Effector memory CD4-positive, alpha-beta T cell (primary cell): Measurements from ENCODE around the gene FBXL22.
A peak's percentile ranks its signal among the peaks of the same experiment; 100 is the strongest.
"Not testable (repeated sequence)": the region's sequence is repeated elsewhere in the genome, so short reads cannot be mapped to it uniquely, and the experiment has no call there.

Source experiments
- DNase-seq, 3 donors: peaks; one replicate each; pipeline ENCODE4 v3.0.0-alpha.2; 2020
- H3K27ac ChIP-seq: 2 replicates; pipeline ENCODE4 v1.7.0; 2013; ENCODE audit warnings: mild to moderate bottlenecking, low read length, moderate library complexity; ENCODE audit not compliant: insufficient read depth, poor library complexity, severe bottlenecking
- H3K27me3 ChIP-seq: replicated peaks from 2 replicates; pipeline ENCODE4 v1.7.0; 2013; ENCODE audit warnings: mild to moderate bottlenecking, low read length; ENCODE audit not compliant: insufficient read depth, control insufficient read depth, poor library complexity, severe bottlenecking
- H3K36me3 ChIP-seq: 2 replicates; pipeline ENCODE4 v1.7.0; 2013; ENCODE audit warnings: mild to moderate bottlenecking, low read length, moderate library complexity; ENCODE audit not compliant: control insufficient read depth, insufficient read depth
- H3K4me1 ChIP-seq: 2 replicates; pipeline ENCODE4 v1.7.0; 2013; ENCODE audit warnings: low read length, mild to moderate bottlenecking; ENCODE audit not compliant: control insufficient read depth, insufficient read depth, poor library complexity, severe bottlenecking
- H3K4me3 ChIP-seq: 2 replicates; pipeline ENCODE4 v1.7.0; 2013; ENCODE audit warnings: low read length, low read depth, mild to moderate bottlenecking; ENCODE audit not compliant: insufficient read depth, poor library complexity, severe bottlenecking
- H3K9me3 ChIP-seq: 2 replicates; pipeline ENCODE4 v1.7.0; 2013; ENCODE audit warnings: mild to moderate bottlenecking, low read length, moderate library complexity; ENCODE audit not compliant: control insufficient read depth

The FBXL22 gene

GRCh38 chr15:63610209-63610841 lies 13.1 kb downstream of the FBXL22 start:
- peak overlapping the region; percentile 53 for H3K27ac ChIP-seq
- H3K36me3 ChIP-seq: peaks cover 37% of the 10 kb centered on the region
- DNase-seq: peak; percentile 31 to 50 (median 49)
- H3K9me3 ChIP-seq: no peaks in the 10 kb centered on the region
- peaks cover 27% of the 10 kb centered on the region for H3K4me1 ChIP-seq
- H3K27me3 ChIP-seq: no peaks in the 10 kb centered on the region
- H3K4me3 ChIP-seq: no peak overlapping the region

GRCh38 chr15:63611177-63611576 lies 14.0 kb downstream of the FBXL22 start:
- H3K4me1 ChIP-seq: peaks cover 19% of the 10 kb centered on the region
- no peak overlapping the region for H3K4me3 ChIP-seq
- no peaks in the 10 kb centered on the region for H3K27me3 ChIP-seq
- no peak for DNase-seq
- peaks cover 43% of the 10 kb centered on the region for H3K36me3 ChIP-seq
- H3K27ac ChIP-seq: no peak overlapping the region
- no peaks in the 10 kb centered on the region for H3K9me3 ChIP-seq

DNA sequence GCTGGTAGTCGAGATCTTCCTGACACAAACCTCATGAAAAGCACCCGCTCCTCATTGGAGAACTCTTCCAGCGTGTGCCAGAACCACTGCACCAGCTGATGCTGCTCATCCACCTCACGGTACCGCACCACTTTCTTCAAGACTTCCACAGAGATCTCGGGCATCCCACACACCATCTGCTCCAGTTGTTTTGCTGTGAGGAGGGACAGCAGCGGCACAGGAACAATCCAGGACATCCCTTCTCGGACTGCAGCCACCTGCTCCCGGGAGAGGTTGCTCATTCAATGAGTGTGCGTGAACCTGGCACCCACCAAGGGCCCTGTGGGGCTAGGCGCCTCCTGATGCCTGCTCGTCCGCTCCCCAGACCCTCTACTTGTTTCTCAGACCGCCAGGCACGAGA lies 15.1 kb downstream of the FBXL22 start:
- Histone ChIP-seq H3K27me3 (no peaks in the 10 kb centered on the region), H3K27ac (no peak overlapping the region), H3K9me3 (no peaks in the 10 kb centered on the region), H3K4me3 (no peak overlapping the region), H3K36me3 (peaks cover 49% of the 10 kb centered on the region), H3K4me1 (peaks cover 14% of the 10 kb centered on the region)
- no peak for DNase-seq

DNA sequence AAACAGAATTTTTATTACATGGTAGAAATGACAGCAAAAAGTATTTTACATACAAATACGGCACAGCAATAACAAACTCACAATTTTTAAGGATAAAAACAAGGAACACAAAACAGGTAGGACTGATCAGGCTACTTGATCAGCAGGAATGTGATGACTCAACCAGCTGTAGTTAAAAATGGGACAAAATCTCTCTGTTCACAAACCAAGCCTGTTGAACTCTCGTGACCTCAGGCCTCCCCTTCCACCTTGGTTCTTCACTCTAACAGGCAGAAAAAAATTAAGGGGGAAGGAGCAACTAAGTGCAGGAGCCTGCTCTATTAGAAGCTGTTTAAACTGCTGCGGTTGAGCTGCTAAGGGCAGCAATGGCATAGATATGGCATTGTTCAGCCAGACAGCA lies 18.7 kb downstream of the FBXL22 start:
- no peaks in the 10 kb centered on the region for H3K9me3 ChIP-seq
- H3K27me3 ChIP-seq: no peaks in the 10 kb centered on the region
- no peak overlapping the region for H3K4me3 ChIP-seq
- peaks cover 5% of the 10 kb centered on the region for H3K4me1 ChIP-seq
- no peak for DNase-seq
- H3K36me3 ChIP-seq: peaks cover 29% of the 10 kb centered on the region
- H3K27ac ChIP-seq: no peak overlapping the region

GRCh38 chr15:63617147-63617546 lies 20.0 kb downstream of the FBXL22 start:
- not testable (repeated sequence) for H3K27ac ChIP-seq, H3K27me3 ChIP-seq, H3K4me3 ChIP-seq, H3K9me3 ChIP-seq, H3K4me1 ChIP-seq, DNase-seq
- peaks cover 26% of the 10 kb centered on the region for H3K36me3 ChIP-seq

GRCh38 chr15:63617627-63618026 lies 20.4 kb downstream of the FBXL22 start:
- H3K27ac ChIP-seq, H3K4me3 ChIP-seq, H3K27me3 ChIP-seq, H3K9me3 ChIP-seq, H3K4me1 ChIP-seq, DNase-seq: not testable (repeated sequence)
- H3K36me3 ChIP-seq: peaks cover 29% of the 10 kb centered on the region

- H3K4me3 ChIP-seq, H3K4me1 ChIP-seq, DNase-seq, H3K27ac ChIP-seq, H3K9me3 ChIP-seq, H3K27me3 ChIP-seq: not testable (repeated sequence)
- H3K36me3 ChIP-seq: peaks cover 47% of the 10 kb centered on the region
Measured at GRCh38 chr15:63620760-63621159, 23.6 kb downstream of the FBXL22 start.

- H3K27me3 ChIP-seq: no peaks in the 10 kb centered on the region
- no peak for DNase-seq
- no peak overlapping the region for H3K4me3 ChIP-seq
- H3K27ac ChIP-seq: no peak overlapping the region
- no peaks in the 10 kb centered on the region for H3K9me3 ChIP-seq
- H3K4me1 ChIP-seq: no peaks in the 10 kb centered on the region
- peaks cover 64% of the 10 kb centered on the region for H3K36me3 ChIP-seq
Measured at GRCh38 chr15:63623232-63623969, 26.2 kb downstream of the FBXL22 start.

DNA sequence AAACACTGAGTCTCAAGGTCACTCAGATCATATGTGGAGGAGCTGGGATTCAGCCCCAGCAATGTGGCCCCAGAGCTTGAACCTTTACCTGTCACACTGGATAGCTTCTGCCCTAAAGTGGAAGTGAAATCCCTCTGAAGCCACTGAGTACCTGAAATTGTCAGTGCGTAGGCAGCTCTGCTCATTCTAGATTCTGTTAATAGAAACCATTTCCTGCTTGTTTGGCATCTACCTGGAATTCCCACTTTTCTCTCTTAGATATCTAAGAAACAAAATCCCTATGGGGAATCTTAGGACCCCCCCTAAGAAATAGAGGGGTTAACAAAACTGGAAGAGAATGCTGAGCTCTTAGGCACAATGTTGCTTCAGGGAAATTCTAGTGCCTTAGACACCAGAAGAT lies 29.8 kb downstream of the FBXL22 start:
- Histone ChIP-seq H3K27me3 (no peaks in the 10 kb centered on the region), H3K4me1 (no peaks in the 10 kb centered on the region), H3K4me3 (no peak overlapping the region), H3K36me3 (peaks cover 87% of the 10 kb centered on the region), H3K27ac (no peak overlapping the region), H3K9me3 (no peaks in the 10 kb centered on the region)
- no peak for DNase-seq

- Histone ChIP-seq H3K36me3 (peaks cover 86% of the 10 kb centered on the region), H3K4me1 (no peaks in the 10 kb centered on the region), H3K27me3 (no peaks in the 10 kb centered on the region), H3K27ac (no peak overlapping the region), H3K4me3 (no peak overlapping the region), H3K9me3 (no peaks in the 10 kb centered on the region)
- DNase-seq: no peak
Measured at GRCh38 chr15:63628123-63628822, 31.1 kb downstream of the FBXL22 start.
